Spleen (tissue), 11 donors: ENCODE measurements around the gene KDM4B. TPM values are rescaled to one million over a fixed set of nuclear protein-coding genes. Genes with fewer than 3 reads are reported as not detected.

Experiments
- DNase-seq: peaks from one replicate; pipeline ENCODE4 v3.0.0-alpha.2; 2020
- H3K27ac ChIP-seq, 8 donors: fragments of 200-600 bp; sonication (generic) in 7 of 8; 1 replicate in 4 of 8; 2 replicates in 4 of 8; pipeline versions ENCODE4 v1.5.0 to v1.8.0; 2016 to 2021; ENCODE audit warnings: inconsistent platforms in 4 of 8, mild to moderate bottlenecking in 4 of 8, moderate library complexity in 1 of 8
- H3K27me3 ChIP-seq, 7 donors: fragments of 200-600 bp; sonication (generic) in 6 of 7; replicated peaks in 1 of 7; 1 replicate in 4 of 7; 2 replicates in 3 of 7; pipeline versions ENCODE4 v1.5.0 to v1.8.0; 2016 to 2021; ENCODE audit warnings: inconsistent platforms in 3 of 7, mild to moderate bottlenecking in 1 of 7
- H3K36me3 ChIP-seq, 6 donors: fragments of 200-600 bp; sonication (generic) in 5 of 6; 1 replicate in 4 of 6; 2 replicates in 2 of 6; pipeline versions ENCODE4 v1.5.0 to v1.8.0; 2016 to 2021; ENCODE audit warnings: inconsistent platforms in 2 of 6
- H3K4me1 ChIP-seq, 6 donors: fragments of 200-600 bp; sonication (generic) in 5 of 6; 1 replicate in 3 of 6; 2 replicates in 3 of 6; pipeline versions ENCODE4 v1.5.0 to v1.8.0; 2016 to 2021; ENCODE audit warnings: inconsistent platforms in 3 of 6
- H3K4me3 ChIP-seq, 8 donors: fragments of 200-600 bp; sonication (generic) in 7 of 8; 1 replicate in 4 of 8; 2 replicates in 4 of 8; pipeline versions ENCODE4 v1.5.0 to v1.8.0; 2016 to 2021; ENCODE audit warnings: inconsistent platforms in 4 of 8, mild to moderate bottlenecking in 4 of 8, moderate library complexity in 2 of 8
- H3K9me3 ChIP-seq, 8 donors: fragments of 200-600 bp; sonication (generic) in 7 of 8; 1 replicate in 4 of 8; 2 replicates in 4 of 8; pipeline versions ENCODE4 v1.5.0 to v1.8.0; 2016 to 2021; ENCODE audit warnings: inconsistent platforms in 4 of 8
- CTCF ChIP-seq, 11 experiments: fragments of 200-600 bp in 7 of 11; fragments of 450-650 bp in 4 of 11; sonication (generic) in 4 of 11; IDR thresholded peaks in 8 of 11; conservative IDR thresholded peaks in 3 of 11; 1 replicate in 7 of 11; 2 replicates in 4 of 11; pipeline versions ENCODE4 v1.4.0 to v1.8.0; 2016 to 2021; ENCODE audit warnings: antibody characterized with exemption in 11 of 11, inconsistent platforms in 4 of 11, mild to moderate bottlenecking in 1 of 11
- POLR2A ChIP-seq, 3 donors: fragments of 450-650 bp; IDR thresholded peaks; one replicate each; pipeline ENCODE4 v1.5.1; 2017; ENCODE audit warnings: antibody characterized with exemption in 3 of 3, mild to moderate bottlenecking in 1 of 3
- POLR2AphosphoS5 ChIP-seq, 3 donors: sonication (generic); formaldehyde crosslinking; IDR thresholded peaks; one replicate each; pipeline ENCODE4 v1.5.1; 2017; ENCODE audit warnings: antibody characterized with exemption in 3 of 3
- WGBS, 5 donors: extraction: QIAGEN DNeasy Blood & Tissue Kit in 3 of 5; methylation state at CpG; one replicate each; pipeline versions ENCODE4 v1.1.5 to v1.1.7; 2013 to 2018; 5-methylcytosine and 5-hydroxymethylcytosine counted together
- intact Hi-C: fragments of 100-400 bp; cut with DNase I; formaldehyde crosslinking; loops from one replicate; pipeline ENCODE4 v1.15.0; 2023; ENCODE audit warnings: low total_unique reads
- polyA plus RNA-seq, 3 donors: library from polyadenylated mRNA; stranded (reverse); fragments of 200-250 nt; gene quantifications; one replicate each; pipeline ENCODE4 v1.2.1, GENCODE V29; 2013
- total RNA-seq, 7 donors: library from RNA; depleted of rRNA in 3 of 7; stranded (reverse); fragments of >200 nt in 3 of 7; fragmentation: NEBNext Ultra II Directional in 4 of 7; extraction: Animal tissue kit (Norgen Biotek cat#: 25700) in 4 of 7; gene quantifications; one replicate each; pipeline versions ENCODE4 v1.1.0 to v1.2.1, GENCODE V29; 2016 to 2021
- donor health status: healthy with polysubstance abuse.
- donor health status: DM: no; HTN: no; CAD: no; lungs with moderate emphysema.
- donor health status: DM: no; HTN: no; CAD: no.
- donor health status: Bipolar disorder and iron deficiency.
- donor health status: healthy.
- donor health status: DM: no; HTN: no; CAD: no.
- donor health status: DM: yes; HTN: yes; CAD: no.

The KDM4B gene
- total and polyA plus RNA-seq, 10 donors = 18.3 to 80.5 (median 52.4) TPM

GRCh38 chr19:4957981-4958380 is 10.9 kb upstream of the KDM4B start:
- H3K4me1 ChIP-seq = no peaks in the 10 kb centered on the region
- TF ChIP-seq POLR2AphosphoS5 (IDR thresholded peaks at IDR 0.05) (no peak), POLR2A (IDR thresholded peaks at IDR 0.05) (no peak), CTCF (IDR thresholded peaks at IDR 0.05 in 8 of 11, conservative IDR thresholded peaks at IDR 0.05 in 3 of 11) (no peak)
- H3K4me3 ChIP-seq = no peak overlapping the region
- no peaks in the 10 kb centered on the region for H3K9me3 ChIP-seq
- no peaks in the 10 kb centered on the region for H3K27me3 ChIP-seq
- H3K27ac ChIP-seq = no peak overlapping the region
- peaks cover 0 to 48% (median 0%) of the 10 kb centered on the region in 6 donors for H3K36me3 ChIP-seq
- no peak for DNase-seq
- WGBS, 5 donors = 92 to 100% (median 97%) methylated on average over 7 to 8 of the region's 8 CpGs
- intact Hi-C loops = no loop called here

GRCh38 chr19:4962085-4962619 is 6.8 kb upstream of the KDM4B start:
- H3K36me3 ChIP-seq = peaks cover 0 to 17% (median 0%) of the 10 kb centered on the region in 6 donors

GRCh38 chr19:4965061-4965460 is 3.9 kb upstream of the KDM4B start:
- Histone ChIP-seq H3K9me3 (no peaks in the 10 kb centered on the region), H3K27me3 (no peaks in the 10 kb centered on the region), H3K27ac (no peak overlapping the region), H3K4me1 (peaks cover 3 to 16% (median 12%) of the 10 kb centered on the region in 6 donors), H3K4me3 (no peak overlapping the region), H3K36me3 (peaks cover 0 to 14% (median 0%) of the 10 kb centered on the region in 6 donors)
- no peak for DNase-seq
- intact Hi-C loops = no loop called here
- no peak for TF ChIP-seq POLR2A (IDR thresholded peaks at IDR 0.05)
- no peak for TF ChIP-seq POLR2AphosphoS5 (IDR thresholded peaks at IDR 0.05)
- no peak for TF ChIP-seq CTCF (IDR thresholded peaks at IDR 0.05 in 8 of 11, conservative IDR thresholded peaks at IDR 0.05 in 3 of 11)
- 93 to 98% (median 97%) methylated on average over 6 of the region's 6 CpGs for WGBS, 5 donors

More at GRCh38 chr19:4962085-4962619, 6.8 kb upstream of the KDM4B start:
- DNase-seq = no peak
- WGBS, 5 donors = 92 to 96% (median 95%) methylated on average over 7 of the region's 7 CpGs
- H3K4me1 ChIP-seq = no peaks in the 10 kb centered on the region
- H3K27me3 ChIP-seq = no peaks in the 10 kb centered on the region
- TF ChIP-seq CTCF (IDR thresholded peaks at IDR 0.05 in 8 of 11, conservative IDR thresholded peaks at IDR 0.05 in 3 of 11) (no peak), POLR2A (IDR thresholded peaks at IDR 0.05) (no peak), POLR2AphosphoS5 (IDR thresholded peaks at IDR 0.05) (no peak)
- no peak overlapping the region for H3K4me3 ChIP-seq
- no peaks in the 10 kb centered on the region for H3K9me3 ChIP-seq
- H3K27ac ChIP-seq = no peak overlapping the region
- intact Hi-C loops = no loop called here

GRCh38 chr19:4966591-4966990 is 2.3 kb upstream of the KDM4B start:
- peaks cover 0 to 9% (median 0%) of the 10 kb centered on the region in 6 donors for H3K36me3 ChIP-seq
- WGBS, 5 donors = 81 to 87% (median 84%) methylated on average over 6 of the region's 6 CpGs
- TF ChIP-seq CTCF (IDR thresholded peaks at IDR 0.05 in 8 of 11, conservative IDR thresholded peaks at IDR 0.05 in 3 of 11) (no peak), POLR2AphosphoS5 (IDR thresholded peaks at IDR 0.05) (no peak), POLR2A (IDR thresholded peaks at IDR 0.05) (no peak)
- DNase-seq = no peak
- no peaks in the 10 kb centered on the region for H3K27me3 ChIP-seq
- intact Hi-C loops = no loop called here
- peaks cover 17 to 31% (median 28%) of the 10 kb centered on the region in 6 donors for H3K4me1 ChIP-seq
- H3K9me3 ChIP-seq = no peaks in the 10 kb centered on the region
- no peak overlapping the region for H3K27ac ChIP-seq
- no peak overlapping the region for H3K4me3 ChIP-seq
